Esophagus muscularis mucosa (tissue), 4 donors: ENCODE data around the gene PXYLP1.

Source experiments
- CTCF ChIP-seq, 3 experiments: fragments of 200-600 bp in 2 of 3; fragments of 450-650 bp in 1 of 3; sonication (generic) in 2 of 3; IDR thresholded peaks; one replicate each; pipeline ENCODE4 v1.5.1; 2017 to 2019; ENCODE audit warnings: antibody characterized with exemption in 3 of 3, mild to moderate bottlenecking in 2 of 3, moderate library complexity in 1 of 3
- EP300 ChIP-seq: sonication (generic); formaldehyde crosslinking; IDR thresholded peaks from one replicate; pipeline ENCODE4 v1.6.1; 2017; ENCODE audit warnings: antibody characterized with exemption
- POLR2A ChIP-seq: fragments of 450-650 bp; IDR thresholded peaks from one replicate; pipeline ENCODE4 v1.6.1; 2017; ENCODE audit warnings: antibody characterized with exemption, moderate library complexity, mild to moderate bottlenecking, low read depth
- POLR2AphosphoS5 ChIP-seq, 2 donors: sonication (generic); formaldehyde crosslinking; IDR thresholded peaks; one replicate each; pipeline ENCODE4 v1.6.1; 2017; ENCODE audit warnings: antibody characterized with exemption in 2 of 2

- TF ChIP-seq CTCF (IDR thresholded peaks at IDR 0.05) = no peak
- TF ChIP-seq EP300 = no peak
- TF ChIP-seq POLR2AphosphoS5 (IDR thresholded peaks at IDR 0.05) = no peak
- no peak for TF ChIP-seq POLR2A
Observed at GRCh38 chr3:141306276-141306675, 74.7 kb downstream of the PXYLP1 start.
